ENCODE results near the gene PNRC2. TPM values are rescaled to one million over a fixed set of nuclear protein-coding genes. Genes with fewer than 3 reads are reported as not detected.

PNRC2 gene
- total and polyA plus RNA-seq, 2 of the 13 experiments (the other 11 are each of a cell fraction or from before 2014, with no cell fraction given), result 74.9 to 97.5 TPM

- TF ChIP-seq JUND (CRISPR knock-in tag; IDR thresholded peaks at IDR 0.05), result no peak
Measured at GRCh38 chr1:23928789-23929188, 30.8 kb upstream of the PNRC2 start (continued).

GRCh38 chr1:23930270-23930669 is 29.4 kb upstream of the PNRC2 start:
- FAIRE-seq, result no peak
- no peak for DNase-seq (ENCODE audit: low spot score)
- ATAC-seq, result no peak
- Histone ChIP-seq H3K79me2 (ENCODE audit: insufficient read depth, low read length) (no peaks in the 10 kb centered on the region), H3K27ac (ENCODE audit: extremely low read length, insufficient read depth, low read length) (no peak overlapping the region), H3K4me2 (ENCODE audit: low read depth, low read length) (no peak overlapping the region), H3K4me3 (replicated peaks in 1 of 3; ENCODE audit: insufficient read depth in 1 of 3, low read depth in 2 of 3, low read length in 3 of 3) (no peak overlapping the region), H3K27me3 (ENCODE audit: control insufficient read depth in 1 of 2, insufficient read depth in 2 of 2, low read length in 2 of 2) (peaks cover 0 to 13% of the 10 kb centered on the region in 2 experiments; a peak in 2 of 5 replicates), H4K20me1 (ENCODE audit: insufficient read depth, low read length) (no peaks in the 10 kb centered on the region), H3K36me3 (replicated peaks in 1 of 2; ENCODE audit: control insufficient read depth in 1 of 2, insufficient read depth in 2 of 2, low read length in 2 of 2) (no peaks in the 10 kb centered on the region), H3K4me1 (ENCODE audit: insufficient read depth, low read length) (no peaks in the 10 kb centered on the region), H3K9ac (ENCODE audit: insufficient read depth, low read depth, low read length) (no peak overlapping the region), H3K9me3 (ENCODE audit: low read length) (no peaks in the 10 kb centered on the region), H2AFZ (ENCODE audit: low read length) (no peak overlapping the region)
- ChIA-PET CTCF (ENCODE audit: low intra/inter-chr PET ratio, low total read pairs) (no interaction called here), POLR2A (no interaction called here)
- in situ Hi-C loops (cut with HindIII; ENCODE audit: extremely low pct_ligation_motif_present, low pct_unique_long_range_greater_than_20kb) (no loop called here), intact Hi-C loops (cut with micrococcal nuclease; ENCODE audit: unreplicated experiment) (no loop called here)
- no TSS peak for BruUV-seq (replicated peaks)
- WGBS (ENCODE audit: low lambda C conversion rate), result 42% methylated on average over 5 of the region's 5 CpGs
- TF ChIP-seq HNF1A (IDR thresholded peaks at IDR 0.05; ENCODE audit: low read depth), result no peak
- no peak for TF ChIP-seq HNF1A (CRISPR knock-in tag; IDR thresholded peaks at IDR 0.05; ENCODE audit: borderline replicate concordance)
- TF ChIP-seq ZNF850 (CRISPR knock-in tag; conservative IDR thresholded peaks at IDR 0.05), result no peak
- no peak for TF ChIP-seq ZNF335 (CRISPR knock-in tag; IDR thresholded peaks at IDR 0.05)
